CD4-positive, alpha-beta T cell treated with Interleukin-4 for 1 hour (primary cell): ENCODE data around the gene SSBP2.
"Not testable (repeated sequence)": the region's sequence is repeated elsewhere in the genome, so short reads cannot be mapped to it uniquely, and the experiment has no call there.

Experiments used
- DNase-seq, 2 donors: peaks; one replicate each; pipeline ENCODE4 v3.0.0-alpha.2; 2020 to 2022

The SSBP2 gene

DNA sequence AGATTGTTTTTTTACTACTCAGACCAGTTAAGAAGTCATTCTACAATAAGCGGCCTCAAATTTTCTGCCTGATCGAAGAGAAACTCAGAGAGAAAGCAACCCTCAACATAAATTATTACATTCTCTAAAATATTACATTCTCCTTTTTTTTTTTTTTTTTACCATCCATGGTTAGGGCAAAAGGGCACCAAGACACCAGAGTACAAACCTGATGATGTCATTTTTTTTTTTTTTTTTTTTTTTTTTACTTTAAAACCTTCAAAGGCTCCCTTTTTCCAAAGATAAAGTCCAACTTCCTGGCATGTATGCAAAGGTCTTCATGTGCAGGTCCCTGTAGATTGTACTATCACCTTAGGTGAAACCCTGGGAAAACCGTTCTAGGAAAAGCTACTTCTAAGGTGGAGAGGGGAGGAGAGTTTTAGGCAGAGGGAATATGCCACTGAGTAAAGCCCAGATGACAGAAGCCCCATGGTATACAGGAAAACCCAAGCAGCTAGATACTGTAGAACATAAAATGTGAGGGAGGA, 104.4 kb downstream of the SSBP2 start:
- DNase-seq: no peak

DNA sequence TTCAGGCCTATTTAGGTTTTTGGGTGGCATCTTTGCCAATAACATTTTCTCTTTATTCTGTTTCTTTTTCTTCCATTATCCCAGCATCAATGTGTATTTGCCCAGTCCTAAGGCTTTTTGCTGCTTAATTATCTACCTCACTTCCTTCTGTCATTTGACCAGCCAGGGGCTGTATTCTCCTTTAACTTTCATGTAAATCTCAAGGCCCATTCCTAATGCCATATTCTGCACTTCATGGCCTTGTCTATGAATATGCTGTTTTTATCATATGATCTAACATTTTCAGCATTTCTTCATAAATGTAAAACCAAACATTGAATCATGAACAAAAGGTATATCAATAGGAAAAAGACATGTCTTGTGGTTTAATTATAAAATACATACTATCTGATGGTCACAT, 108.7 kb downstream of the SSBP2 start:
- DNase-seq: no peak

DNA sequence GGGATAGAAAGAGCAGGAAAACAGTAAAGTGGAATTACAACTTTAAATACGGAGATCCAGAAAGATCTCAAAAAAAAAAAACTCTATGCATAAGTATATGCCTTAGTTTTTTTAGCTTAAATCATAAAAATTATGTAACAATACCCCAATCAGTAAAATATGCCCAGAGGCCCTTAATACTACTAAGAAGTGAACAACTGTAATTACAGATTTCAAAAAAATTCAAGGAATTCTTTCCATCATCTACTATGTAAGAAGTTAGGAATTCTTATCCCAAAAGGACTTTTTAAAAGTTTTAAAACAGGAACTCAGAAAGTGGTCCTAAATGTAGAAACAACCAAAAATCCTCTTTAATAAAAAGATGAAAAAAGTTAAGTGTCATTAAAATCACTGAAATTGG, 111.3 kb downstream of the SSBP2 start:
- DNase-seq: no peak

DNA sequence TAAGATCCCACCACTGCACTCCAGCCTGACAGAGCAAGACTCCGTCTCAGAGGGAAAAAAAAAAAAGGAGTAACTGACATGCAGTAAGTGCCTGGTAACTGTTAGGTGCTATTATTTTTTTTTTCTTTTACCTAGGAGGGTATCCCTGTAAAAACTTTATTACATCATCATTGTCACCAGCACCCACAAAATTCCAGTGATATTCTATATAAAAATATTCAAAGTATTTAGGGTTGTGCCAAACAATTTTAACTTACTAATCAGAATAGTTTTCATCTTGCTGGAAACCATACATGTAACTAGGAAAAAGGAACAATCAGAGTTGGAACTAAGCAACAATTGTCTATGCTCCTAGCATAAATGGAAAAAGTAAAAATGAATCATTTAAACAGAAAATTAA, 112.4 kb downstream of the SSBP2 start:
- DNase-seq: no peak

DNA sequence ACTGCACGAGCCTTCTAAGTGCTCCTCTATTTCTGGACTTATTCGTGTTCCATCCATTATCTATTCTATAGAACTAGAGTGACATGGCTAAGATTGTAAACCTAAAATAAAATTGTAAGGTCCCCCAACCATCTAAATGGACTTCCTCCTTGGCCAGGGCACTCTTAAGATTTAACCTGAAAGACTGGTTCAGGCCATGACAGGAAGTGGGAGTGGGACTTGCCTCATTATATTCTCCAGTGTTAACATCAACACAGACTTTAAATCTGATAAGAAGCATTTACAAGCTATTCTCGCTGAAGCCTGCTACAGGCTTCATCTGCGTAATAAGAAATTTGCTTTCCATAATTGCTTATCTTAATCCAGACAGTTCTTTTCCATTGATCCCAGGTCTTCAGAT, 117.0 kb downstream of the SSBP2 start:
- DNase-seq: no peak

DNA sequence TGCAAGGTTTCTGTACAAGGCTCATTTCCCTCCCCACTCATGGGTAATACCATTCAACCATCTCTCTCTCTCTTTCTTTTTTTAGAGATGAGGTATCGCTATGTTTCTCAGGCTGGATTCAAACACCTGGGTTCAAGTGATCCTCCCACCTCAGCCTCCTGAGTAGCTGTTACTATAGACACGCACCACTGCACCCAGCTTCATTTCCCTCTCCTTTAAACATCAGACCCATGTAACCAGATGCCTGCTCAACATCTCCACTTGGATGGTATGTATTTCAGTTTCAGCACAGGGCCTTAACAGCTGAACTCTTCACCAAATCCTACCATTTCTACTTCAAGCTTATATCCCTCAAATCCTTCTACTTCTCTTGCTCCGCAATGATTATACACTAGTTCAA, 117.4 kb downstream of the SSBP2 start:
- no peak for DNase-seq

DNA sequence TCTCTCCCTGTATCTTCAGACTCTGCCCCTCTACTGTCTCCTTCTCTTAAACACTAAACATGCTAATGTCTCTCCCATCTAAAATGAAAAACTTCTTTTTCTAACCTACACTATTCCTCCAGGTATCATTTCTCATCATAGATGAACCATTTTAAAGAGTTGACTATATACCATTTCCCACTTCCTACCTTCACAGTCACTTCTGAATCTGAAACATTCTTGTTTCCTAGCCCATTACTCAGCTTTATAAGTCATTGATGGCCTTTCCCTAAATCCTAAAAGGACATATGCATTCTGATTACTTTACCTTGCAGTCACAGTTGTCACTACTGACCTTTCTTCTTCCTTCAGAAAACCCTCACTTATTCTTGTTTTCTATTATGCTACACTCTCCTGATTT, 118.2 kb downstream of the SSBP2 start:
- DNase-seq: no peak

DNA sequence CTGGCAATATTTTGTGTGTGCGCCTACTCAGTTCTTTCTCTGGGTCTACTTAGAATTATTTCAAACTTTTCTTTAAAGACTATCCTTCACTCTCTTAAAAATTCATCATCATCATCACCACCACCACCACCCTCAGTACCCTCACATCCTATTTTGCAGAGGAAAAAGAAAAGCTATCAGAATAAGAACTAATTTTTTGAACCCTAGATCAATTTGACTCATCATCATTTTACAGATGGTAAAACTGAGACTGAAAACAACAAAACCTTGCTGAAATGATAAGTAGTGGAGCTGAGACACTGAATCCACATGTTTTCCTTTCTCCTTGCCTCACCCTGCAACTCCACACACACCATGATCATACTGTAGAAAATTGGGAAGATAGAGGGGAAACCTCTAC, 119.3 kb downstream of the SSBP2 start:
- DNase-seq: no peak

DNA sequence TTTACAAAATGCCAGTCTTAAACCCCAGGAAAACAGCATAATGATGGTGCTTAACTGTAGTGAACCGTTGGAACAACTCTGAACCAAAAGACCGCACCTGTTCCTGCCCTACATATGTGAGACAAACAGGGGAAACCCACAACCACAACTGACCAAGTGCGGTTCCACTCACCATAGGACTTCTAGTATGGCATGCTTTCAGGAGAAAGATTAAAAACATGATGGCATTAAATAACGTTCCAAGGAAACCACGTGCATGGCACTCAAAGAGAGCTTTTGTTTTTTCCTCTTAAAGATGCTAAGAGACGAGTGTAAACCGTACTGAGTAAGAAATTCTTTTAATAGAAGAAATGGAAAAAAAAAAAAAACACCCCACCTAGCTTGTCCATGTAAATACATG, 119.8 kb downstream of the SSBP2 start:
- peak; percentile 54 to 58 for DNase-seq

DNA sequence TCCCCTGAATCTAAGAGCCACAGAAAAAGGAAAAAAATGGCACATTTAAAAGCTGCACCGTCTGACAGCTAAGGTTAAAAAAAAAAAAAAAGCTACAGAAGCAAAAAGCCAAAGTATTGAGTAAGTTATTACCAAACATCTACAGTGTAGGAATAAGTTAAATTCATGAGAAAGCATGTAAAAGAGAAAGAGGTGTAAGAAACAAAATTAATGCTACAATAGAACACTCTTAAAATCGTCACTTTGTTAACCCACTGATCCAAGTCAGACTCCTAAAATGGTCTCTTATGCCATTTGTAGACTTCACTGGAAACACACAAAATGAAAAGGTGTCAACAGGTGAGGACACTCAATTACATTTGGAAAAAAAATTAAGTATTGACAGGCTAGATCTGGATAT, 120.2 kb downstream of the SSBP2 start:
- peak in 1 of 2 donors; percentile 1 for DNase-seq

DNA sequence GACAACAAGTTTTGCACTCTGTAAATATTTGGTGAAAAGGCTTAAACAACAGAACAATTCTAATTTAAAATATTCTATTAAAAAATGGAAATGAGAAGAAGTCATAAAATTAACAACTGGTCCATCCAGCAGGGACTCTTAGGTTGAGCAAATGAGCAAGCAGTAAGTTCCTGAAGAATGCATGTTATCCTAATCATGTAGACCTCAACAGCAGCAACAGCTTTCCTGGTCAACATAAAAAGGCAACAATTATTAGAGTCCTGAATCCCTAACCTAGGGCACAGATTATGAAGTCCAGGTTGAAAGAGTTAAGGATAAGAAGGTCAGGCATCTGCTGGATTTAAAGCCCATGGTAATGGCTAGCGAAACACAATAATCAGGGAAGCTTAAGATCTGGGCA, 120.9 kb downstream of the SSBP2 start:
- DNase-seq: no peak

DNA sequence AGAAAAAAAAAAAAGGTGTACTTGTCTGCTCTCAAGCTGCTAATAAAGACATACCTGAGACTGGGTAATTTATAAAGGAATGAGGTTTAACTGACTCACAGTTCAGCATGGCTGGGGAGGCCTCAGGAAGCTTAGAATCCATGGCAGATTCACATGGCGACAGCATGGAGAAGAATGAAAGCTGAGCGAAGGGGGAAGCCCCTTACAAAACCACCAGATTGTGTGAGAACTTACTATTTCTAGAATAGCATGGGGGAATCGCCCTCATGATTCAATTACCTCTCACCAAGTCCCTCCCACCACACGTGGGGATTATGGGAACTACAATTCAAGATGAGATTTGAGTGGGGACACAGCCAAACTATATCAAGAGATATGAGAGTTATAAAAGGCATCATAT, 122.8 kb downstream of the SSBP2 start:
- not testable (repeated sequence) for DNase-seq

DNA sequence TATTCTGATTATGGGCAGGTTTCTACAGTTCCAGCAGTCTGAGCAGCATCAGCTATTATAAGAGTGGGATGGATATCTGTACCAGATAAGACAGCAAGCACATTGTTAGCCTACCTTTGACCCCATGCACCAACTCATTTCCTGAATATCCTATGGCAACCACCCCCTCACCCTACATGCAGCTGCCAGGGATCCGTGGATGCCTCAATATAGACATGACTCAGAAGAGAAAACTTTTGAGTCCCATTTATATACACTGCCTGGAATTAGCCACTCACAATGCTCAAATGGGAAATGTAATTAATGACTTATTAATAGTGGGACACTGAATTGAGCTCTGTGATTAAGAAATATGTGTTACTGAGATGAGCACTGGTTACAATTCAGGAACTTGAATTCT, 124.4 kb downstream of the SSBP2 start:
- no peak for DNase-seq

DNA sequence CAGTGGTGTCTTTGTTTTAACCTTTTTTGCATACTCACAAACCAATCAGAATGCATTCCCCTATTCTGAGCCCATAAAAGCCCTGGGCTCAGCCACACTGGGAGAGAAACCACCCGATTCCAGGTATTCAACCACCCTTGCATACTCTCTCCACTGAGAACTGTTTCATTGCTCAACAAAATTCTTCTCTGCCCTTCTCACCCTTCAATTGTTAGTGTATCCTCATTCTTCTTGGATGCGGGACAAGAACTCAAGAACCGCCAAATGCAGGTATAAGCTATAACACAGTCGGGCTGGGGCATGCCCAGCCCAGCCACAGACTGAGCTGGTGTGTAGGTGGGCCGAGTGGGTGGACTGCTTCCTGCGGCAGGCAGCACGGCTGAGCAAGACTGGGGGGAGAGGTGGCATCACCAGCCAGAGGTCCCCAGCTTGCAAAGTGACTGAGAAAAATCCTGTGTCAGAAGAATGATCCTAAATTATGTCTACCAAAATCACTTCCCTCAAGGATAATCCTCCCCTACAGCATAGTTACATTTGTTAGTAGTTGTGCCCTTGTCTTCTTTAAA, 141.0 kb downstream of the SSBP2 start:
- no peak for DNase-seq

DNA sequence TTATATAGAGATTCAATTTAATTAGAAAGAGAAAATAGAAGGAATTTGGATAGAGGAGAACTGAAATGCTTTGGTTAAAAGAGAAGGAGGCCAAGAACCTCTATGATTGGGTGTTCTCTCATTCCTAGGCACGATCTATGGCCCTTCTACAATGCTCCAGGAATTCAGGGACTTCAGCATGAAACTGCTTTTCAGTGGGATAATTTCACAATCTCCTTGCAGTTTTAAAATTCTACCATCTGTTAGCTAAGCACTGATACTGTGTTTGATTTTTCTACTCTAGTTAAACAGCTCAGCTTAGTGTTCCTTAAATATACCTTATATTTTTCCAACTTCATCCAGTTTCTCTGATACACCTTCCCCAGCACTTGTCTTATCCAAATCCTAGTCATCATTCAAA, 141.9 kb downstream of the SSBP2 start:
- DNase-seq: no peak

DNA sequence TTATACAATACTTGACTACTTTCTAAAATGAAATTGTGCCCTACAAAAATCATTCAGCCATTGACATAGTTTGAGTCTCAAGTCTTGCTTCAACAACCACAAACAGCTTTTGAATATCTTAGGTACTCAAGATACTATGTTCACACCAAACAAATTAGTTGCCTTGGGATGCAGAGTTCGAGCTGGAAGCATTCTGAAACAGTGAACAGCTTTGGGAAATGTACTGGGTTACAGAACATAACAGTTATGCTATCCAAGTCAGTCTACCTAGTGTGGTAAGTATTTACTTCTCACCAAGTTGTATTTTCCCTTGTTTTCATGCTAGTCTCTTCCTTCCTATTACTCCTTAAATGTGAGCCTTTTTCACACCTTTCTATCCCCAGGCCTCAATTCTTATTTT, 143.2 kb downstream of the SSBP2 start:
- no peak for DNase-seq

DNA sequence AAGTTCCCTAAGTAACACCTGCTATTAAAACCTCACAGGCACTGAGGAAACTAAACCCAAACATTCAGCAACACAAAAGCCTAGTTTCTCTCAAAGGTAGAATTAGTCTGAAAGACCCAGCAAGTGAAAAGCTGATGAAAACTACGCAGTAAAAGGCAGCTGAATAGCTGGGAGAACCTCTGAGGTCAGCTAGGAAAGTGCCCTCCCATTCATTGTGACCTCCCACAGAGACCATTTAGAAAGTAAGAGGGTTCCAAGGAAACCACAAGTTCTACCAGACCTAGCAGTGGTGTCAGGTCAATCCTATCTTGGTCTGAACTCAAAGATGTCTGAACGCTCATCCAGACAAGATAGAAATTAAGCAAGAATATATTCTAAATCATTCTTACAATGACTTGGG, 144.7 kb downstream of the SSBP2 start:
- no peak for DNase-seq

DNA sequence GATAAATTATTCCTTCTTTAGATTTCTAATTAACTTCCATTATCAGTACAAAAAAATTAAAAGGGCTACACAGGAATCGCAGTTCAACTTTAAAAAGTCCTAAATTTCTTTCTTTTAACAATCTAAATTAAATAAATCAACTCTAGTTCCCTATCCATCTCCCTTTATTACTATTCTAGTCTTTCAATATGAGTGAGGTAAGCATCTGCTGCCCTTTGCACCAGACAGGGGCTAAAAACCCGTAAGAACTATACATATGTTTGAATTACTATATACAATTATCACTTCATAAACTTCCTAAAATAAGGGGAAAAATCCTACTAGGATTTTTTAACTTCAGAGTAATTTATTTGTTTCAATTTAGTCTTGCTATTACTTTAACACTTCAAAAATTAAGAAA, 145.6 kb downstream of the SSBP2 start:
- DNase-seq: no peak

DNA sequence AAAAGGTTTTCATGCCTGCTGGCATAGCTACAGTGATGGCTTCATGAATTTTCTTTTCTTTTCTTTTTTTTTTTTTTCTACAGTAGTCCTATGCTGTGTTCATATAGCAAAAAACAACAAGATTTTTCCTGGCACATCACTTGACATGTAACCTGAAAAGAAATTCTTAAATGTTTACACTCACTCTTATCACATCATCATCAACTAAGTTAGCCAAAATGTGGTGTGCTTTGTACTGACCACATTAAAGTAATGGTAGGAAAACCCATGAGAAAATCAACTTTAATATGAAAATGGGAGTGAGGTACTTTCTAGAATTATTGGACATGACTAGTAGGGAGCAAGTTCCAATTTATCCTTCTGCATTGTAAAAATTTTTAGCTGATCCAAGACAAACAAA, 146.7 kb downstream of the SSBP2 start:
- DNase-seq: no peak

DNA sequence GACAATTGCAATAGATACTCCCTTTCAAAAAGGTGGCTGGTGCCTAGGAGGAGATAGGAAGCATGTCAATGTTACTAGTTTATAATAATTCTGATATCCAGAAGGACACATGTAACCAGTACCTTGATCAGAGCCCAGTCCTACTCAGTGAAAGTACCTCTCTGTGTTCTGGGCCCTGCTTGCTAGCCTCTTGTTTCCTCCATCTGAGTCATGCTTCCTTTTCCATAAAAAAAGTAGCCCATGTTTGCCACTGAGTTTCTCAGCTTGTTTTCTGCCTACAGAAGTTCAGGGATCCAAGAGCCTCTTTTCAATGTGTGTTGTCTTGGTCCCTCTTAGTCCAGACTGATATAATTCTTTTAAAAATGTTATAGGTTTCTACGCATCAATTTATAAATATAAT, 149.0 kb downstream of the SSBP2 start:
- no peak for DNase-seq

DNA sequence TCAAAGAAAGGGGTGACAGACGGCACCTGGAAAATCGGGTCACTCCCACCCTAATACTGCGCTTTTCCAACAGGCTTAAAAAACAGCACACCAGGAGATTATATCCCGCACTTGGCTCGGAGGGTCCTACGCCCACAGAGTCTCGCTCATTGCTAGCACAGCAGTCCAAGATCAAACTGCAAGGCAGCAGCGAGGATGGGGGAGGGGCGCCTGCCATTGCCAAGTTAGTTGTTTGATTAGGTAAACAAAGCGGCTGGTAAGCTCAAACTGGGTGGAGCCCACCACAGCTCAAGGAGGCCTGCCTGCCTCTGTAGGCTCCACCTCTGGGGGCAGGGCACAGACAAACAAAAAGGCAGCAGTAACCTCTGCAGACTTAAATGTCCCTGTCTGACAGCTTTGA, 158.8 kb downstream of the SSBP2 start:
- DNase-seq: not testable (repeated sequence)

DNA sequence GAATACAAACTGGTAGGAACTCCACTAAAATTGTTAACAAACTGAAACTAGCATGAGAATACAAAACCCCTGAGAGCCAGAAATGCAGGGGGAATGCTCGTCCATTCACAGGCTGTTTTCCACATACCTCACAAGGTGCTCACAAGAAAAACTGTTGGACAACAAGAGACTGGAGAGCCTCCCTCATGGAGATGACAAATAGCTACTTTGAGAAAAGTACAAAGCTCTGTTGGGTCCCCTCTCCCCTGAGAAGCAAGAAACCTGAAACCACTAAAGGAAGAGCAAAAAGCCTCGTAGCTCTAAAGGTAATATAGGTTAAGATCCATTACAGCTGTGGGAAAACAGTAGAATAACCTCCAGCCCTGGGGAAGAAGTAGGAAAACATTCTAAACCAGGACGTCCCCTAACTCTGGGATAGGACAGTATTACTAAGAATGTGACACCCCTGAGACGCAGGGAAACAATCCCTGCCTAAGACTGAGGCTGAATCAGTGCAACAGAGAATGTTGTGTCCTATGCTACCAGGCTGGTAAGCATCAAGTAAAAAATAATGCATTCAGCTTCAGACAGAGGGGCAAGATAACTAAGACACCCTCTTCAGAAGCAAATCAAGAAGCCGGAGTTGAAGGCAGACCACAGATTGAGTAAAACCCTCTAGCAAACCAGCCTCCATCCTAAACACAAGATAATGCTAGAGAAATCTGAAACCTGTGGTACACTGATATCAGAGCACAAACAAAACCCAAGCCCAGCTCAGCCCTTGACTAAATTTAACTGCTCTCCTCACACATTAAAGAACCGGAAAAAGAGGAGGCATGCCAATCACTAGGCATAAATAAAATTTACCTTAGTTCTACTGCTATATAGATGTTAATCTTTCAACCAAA, 160.2 kb downstream of the SSBP2 start:
- DNase-seq: no peak

DNA sequence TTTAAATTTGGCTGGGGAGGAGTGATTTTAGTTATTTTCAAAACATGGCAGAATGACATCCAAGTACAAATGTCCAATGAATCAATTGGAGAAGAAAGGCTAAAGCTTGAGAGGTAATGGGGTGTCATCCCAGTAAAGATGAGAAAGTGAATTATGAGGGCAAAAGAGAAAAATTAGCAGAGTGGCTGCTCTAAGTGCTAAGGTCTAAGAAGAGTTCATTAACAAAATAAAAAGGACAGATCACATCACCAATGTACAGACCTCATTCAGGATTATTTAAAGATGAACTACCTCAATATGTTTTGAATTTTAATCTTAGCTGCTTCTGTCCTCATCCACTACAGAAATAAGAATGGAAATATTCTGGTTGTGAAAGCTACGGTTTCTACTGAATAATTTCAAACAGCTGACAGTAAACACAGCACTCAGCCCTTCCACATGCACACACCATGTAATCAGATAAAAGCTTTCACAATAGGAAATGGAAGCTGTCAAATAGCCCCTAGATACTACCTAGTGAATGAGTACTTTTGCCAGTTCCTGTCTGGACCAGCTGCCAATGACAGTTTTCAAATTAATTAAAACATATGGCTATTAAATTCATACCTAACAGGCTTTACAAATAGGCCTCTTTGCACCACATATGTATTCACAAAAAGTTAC, 171.5 kb downstream of the SSBP2 start:
- DNase-seq: no peak

DNA sequence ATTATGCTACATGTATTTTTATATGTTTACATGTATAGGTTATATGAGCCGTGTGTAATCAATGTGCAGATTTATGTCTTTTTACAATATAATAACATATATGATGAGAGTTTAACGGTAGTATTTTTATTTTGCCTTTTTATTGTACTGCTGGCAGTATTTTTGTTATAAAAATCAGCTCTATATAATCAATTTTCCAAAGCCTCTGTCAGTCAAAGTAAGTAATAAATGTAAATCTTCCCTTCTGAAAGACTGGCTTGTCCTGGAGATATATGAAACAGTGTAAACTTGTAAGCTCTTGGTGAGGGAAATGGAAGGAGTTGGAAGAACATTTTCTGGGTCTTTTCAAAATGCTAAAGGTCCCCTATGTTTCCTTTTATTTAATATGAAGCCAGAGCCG, 173.8 kb downstream of the SSBP2 start:
- DNase-seq: no peak
